HG03575 (cell line): Measurements from ENCODE around the gene KATNAL2.

Experiments used
- ATAC-seq: cut with Tn5 transposase; IDR thresholded peaks from one replicate; pipeline ENCODE4 v1.9.1; 2021; ENCODE audit not compliant: unreplicated experiment, insufficient number of reproducible peaks, low FRiP score; ENCODE audit errors: extremely low read depth

Gene KATNAL2

GRCh38 chr18:47151439-47151838 lies 234.0 kb downstream of the KATNAL2 start:
- no peak for ATAC-seq
